Measurements from ENCODE around the gene MRPL37. TPM values are rescaled to one million over a fixed set of nuclear protein-coding genes. Genes with fewer than 3 reads are reported as not detected.

The MRPL37 gene
- total RNA-seq, 1 donor from 2014 or later, result 88.9 TPM

DNA sequence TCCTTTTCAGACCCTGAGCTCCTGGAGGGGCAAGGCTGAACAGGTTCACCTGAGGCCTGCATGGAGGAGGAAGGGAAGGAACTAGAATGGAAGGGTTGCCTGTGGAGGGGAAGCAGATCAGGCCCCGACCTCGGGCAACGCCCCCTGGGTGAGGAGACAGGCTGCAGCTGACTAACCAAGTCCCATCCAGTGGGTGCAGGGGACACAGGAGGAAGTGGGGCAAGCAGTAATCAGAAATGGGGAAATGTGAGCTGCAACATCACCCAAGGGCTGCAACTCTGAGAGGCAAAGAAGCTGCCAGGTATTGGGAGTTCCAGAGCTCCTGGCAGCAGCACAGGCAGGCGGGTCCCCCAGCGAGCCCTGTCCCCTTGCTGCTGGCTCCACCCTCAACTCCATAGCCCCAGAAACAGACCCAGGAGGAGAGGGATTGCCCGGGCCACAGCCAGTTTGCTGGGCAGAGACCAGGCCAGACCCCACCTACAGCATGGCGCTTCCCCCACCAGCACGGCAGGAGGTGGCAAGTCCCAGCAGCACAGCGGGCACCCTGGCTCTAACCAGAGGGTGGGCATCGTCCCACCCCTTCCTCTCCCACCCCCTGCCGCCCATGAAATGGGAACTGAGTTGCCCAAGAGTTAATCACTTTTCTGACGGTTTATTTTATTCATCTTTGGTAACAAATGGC lies 38.5 kb downstream of the MRPL37 start:
- peak; percentile 28 for ATAC-seq
- DNase-seq (ENCODE audit: low spot score), result no peak

DNA sequence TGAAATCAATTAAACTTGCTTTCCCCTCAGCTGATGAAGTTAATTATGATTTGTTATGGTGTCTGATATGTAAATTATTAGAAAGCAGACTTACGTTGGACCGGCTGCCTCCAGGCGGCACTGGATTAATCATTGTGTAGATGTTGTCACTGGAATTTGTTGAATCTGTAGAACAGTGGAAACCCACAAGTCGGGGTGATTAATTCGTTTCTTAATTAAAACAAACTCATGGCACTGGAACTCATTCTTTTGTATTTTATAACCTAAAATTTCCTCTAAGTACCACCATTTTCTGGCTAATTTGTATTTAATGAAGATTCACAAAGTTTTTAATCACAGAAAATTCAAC lies 39.0 kb downstream of the MRPL37 start:
- ATAC-seq, result no peak
- DNase-seq (ENCODE audit: low spot score), result no peak

DNA sequence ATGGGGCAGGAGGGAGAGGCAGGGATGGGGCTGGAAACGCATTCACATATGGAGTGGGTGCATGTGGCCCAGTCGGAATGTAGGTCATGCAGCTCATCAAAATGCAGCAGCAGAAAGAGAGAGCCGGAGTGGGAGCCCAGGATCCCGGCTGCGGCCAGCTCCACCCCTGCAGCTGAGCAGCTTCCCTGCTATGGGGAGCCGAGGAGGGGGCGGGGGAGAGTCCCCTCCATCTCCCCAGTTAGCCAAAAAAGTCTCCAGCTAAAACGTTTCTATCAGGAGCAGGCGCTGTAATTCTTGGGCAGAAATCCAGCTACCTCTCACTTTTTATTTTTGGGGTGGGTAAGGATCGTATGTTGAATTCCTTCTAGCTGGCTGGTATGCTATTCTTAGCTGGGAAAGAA lies 39.7 kb downstream of the MRPL37 start:
- DNase-seq (ENCODE audit: low spot score), result no peak
- no peak for ATAC-seq

DNA sequence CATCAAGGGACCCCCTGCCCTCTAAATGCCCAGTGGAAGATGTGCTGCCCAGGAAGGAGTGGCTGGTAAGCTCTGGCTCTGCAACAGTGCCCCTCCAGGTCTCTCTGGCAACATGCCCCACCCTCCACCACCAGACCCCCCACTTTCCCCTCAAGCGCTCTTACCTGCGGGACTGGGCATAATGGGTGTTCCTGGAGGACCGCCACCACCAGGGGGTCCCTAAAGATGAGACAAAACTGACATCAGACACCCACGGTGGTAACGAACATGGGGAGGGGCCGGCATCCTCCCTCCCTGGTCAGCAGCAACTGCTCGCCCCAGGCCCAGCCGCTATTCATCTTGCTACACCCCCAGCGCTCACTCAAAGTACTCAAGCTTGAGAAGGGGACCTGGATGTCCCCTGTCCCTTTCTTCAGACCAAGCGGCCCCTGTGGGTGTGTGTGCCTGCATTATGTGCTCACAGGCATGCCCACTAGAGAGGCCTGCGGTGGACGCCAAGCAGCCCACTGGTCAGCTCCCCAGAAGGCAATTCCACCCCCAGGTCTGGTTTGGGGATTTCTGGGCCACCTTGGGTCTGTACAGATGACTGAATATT lies 40.9 kb downstream of the MRPL37 start:
- DNase-seq (ENCODE audit: low spot score) (no peak), ATAC-seq (no peak)

DNA sequence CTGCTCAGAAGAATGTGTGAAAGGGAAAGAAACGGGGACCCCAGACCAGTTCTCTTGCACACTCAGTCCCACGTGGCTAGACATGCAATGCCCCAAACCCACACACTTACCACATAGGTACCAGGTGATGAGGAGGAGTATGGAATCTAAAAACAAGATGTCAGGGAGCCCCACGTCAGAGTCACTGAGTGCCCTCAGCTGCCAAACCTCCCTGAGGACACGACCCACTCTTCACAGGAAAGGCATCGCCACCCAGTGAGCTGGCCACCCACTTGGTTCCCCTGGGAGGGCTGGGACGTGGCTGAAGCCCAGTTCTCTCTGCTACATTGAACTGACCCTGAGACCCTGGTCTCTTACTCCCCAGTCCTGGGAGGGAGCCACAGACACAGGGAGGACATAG lies 41.4 kb downstream of the MRPL37 start:
- ATAC-seq (no peak), DNase-seq (ENCODE audit: low spot score) (no peak)

DNA sequence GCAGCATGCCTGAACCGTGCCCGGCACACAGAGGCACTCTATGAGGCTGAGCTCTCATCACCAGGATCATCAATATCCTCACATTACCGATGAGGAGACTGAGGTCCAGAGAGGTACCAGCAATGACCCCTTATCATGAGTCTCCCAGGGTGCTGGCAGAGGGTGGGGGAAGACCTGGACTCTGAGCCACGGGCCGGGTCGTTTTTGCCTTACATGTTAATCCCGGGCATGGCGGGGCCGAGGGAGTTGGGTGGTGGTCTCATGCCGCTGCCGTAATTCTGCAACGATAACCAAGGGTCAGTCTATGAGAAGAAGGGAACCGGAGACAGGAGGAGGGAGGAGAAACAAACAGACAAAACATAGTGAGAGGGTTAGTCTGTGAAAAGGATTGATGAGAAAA lies 43.1 kb downstream of the MRPL37 start:
- ATAC-seq (no peak), DNase-seq (ENCODE audit: low spot score) (no peak)

DNA sequence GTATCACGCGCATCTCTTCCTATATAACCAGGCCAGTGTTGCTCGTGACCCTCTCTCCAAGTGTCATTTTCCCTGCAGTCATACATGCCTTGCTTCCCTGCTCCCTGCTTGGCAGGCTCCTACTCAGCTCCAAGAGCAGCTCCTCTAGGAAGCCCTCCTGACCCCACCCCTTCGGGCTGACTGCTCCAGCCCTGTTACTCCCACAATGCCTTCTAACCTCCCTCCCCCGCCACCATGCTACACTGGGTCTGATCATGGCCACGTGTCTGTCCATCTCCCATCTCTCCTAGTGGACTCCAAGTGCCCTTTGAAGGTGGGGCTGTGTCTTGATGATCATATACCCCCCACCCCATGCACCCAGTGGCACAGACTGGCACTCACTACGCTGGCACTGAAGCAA lies 44.7 kb downstream of the MRPL37 start:
- ATAC-seq, result no peak
- DNase-seq (ENCODE audit: low spot score), result no peak

DNA sequence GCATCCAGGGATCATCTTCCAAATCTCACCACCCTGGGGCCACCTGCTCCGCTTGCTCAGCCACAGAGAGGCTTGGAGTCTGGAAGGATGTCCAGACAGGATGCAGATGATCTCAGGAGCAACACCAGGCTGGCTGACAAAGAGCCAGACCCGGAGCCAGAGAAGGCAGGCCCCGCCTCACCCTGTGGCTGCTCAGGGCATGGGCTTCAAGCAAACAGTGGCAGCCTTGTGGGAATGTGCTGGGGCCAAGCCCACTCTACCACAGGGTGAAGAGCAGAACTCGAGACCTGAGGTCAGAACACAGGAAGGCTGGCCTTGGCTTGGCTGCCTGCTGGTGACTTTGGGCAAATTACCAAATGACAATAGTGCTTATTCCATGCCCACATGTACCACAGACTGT lies 45.5 kb downstream of the MRPL37 start:
- ATAC-seq (peak; percentile 38), DNase-seq (ENCODE audit: low spot score) (no peak)

DNA sequence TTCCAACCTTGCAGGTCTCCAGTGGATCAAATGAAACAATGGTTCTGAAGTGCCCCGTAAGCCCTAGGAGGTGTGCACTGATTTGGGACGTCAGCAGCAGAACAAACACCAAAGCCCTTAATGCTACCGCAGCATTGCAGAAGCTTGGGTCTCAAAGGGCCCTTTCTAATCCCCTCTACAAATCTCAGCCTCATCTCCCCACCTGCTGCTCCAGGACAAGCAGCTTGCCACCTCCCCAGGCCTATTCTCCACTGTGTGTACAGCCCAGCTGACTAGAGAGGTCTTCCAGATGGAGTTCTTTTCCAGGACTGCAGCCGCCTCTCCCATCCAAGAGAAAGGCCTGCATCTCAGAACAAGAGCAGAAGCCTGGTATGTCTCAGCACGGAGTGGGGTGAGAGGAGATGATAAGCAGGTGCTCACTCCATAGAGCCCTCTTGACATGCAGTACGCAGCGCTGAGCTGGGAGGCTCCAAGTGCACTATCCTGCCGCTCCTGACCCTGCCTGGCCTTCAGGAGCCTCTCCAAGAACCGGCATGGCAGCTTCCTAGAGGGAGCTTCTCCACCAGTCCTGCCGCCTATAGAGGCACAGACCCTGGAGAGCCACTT lies 46.3 kb downstream of the MRPL37 start:
- DNase-seq (ENCODE audit: low spot score) (no peak), ATAC-seq (no peak)

DNA sequence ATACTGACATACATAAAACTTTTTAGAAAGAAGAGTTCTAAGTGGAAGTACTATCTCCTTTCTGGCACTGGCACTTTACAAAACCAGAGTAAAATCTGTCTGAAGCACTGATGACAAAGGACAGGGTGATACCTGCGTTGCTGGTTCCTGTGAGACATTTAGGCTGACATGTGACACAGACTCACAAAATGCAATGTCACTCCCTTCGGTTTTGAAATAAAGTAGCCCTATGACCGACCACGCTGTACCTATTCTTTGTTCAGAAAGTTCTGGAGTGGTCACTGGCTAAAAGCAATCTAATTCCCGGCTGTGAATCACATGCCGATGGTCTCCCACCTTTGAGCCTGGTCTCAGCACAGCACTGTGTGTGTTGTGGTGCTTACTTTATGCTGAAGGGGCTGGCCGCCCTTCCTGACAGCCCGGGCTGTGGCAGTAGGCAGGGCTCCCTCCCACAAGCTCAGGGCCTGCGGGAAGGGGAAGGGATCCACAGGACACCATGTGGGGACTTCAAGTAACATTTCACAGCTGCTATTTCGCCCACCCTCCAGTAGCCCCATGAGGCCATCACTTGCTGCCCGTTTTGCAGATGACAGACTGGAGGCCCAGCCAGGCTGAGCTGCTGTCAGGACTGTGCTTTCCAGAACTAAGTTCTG lies 48.0 kb downstream of the MRPL37 start:
- DNase-seq (ENCODE audit: low spot score), result no peak
- no peak for ATAC-seq

DNA sequence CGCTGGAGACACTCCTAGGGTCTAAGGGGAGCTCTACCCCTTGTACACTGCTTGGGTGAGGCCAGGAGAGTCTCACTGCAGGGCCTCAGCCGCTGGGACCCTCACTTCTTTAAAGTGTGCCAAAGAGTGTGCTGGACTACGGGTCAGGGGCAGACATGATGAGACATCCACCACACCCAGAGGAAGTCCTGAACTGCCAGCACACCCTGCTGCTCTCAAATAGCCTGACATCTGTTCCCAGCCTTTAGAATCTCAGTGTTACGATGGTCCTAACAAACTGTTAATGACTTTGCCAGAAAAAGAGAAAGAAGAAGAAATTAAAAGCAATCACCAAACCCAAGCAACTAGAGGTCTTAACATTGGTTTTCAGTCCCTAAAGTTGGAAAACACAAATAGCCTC lies 49.0 kb downstream of the MRPL37 start:
- DNase-seq (ENCODE audit: low spot score) (no peak), ATAC-seq (no peak)

DNA sequence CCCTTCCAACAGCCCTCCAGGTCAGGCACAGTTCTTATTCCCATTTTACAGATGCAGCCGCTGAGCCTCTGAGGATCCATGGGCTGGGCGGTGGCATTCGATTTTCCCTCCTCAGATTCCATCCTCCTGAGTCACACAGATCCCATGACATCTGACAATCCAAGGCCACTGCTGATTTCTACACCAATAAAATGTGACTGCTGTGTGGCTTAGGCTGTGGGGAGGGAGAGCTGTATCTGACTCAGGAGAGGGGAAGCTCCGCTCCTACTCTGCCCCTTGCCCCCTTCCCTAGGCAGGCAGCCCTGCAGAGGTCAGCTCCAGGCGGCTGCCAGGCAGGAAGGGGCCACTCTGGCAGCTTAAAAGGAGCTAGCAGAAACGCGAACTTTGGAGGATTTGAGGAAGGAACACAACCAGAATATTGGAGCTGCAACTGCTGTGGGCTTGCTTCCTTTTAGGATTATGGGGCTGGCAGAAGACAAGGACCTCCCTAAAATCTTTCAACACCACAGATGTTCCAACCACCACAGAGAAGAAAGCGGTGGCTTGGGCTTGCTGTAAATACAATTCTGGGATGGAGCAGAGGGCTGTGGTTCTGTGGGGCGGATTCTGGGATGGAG lies 50.0 kb downstream of the MRPL37 start:
- ATAC-seq, result no peak
- DNase-seq (ENCODE audit: low spot score), result no peak

DNA sequence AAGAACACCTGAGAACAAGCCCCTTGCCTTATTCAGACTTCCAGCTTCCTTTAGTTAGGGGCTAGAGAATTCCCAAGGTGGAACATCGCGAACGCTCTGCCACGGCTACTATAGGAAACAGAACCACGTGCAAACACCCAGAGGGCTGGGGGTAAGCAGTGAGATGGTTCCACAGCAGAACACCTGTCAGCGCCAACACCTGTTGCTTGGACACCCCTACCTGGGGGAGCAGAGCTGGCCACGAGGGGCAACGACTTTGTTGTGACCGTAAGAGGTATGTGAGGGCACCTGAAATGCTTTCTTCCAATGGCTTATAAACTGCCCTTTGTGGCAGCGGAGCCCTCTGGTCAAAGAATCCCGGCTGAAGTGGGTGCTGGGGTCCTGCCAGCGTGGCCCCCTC lies 50.7 kb downstream of the MRPL37 start:
- ATAC-seq (no peak), DNase-seq (ENCODE audit: low spot score) (no peak)

DNA sequence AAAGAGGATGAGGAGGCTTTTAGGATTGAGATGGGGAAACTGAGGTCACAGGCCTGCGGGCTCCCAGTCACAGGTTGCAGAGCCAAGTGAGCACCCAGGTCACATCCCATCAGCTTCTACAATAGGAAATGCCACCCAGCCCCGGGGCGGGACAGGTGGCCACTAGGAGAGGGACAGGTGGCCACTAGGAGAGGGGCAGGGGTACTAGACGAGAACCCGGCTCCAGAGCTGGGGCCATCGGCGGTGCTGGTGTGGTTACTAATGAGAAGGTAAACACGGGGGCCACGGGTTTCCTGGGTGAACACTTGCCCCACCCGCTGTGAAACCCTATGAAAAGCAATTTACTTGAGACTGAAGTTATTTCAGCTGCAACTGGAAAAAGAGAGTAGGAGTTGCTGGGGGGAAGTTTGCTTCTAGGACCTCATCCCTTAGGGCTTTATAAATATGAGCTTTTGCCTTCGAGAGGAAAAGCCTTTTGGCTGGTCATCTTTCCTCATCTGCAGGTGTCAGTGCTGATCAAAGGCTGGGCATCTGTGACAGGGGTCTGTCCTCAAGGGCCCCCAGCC lies 52.5 kb downstream of the MRPL37 start:
- ATAC-seq, result no peak
- DNase-seq (ENCODE audit: low spot score), result no peak

DNA sequence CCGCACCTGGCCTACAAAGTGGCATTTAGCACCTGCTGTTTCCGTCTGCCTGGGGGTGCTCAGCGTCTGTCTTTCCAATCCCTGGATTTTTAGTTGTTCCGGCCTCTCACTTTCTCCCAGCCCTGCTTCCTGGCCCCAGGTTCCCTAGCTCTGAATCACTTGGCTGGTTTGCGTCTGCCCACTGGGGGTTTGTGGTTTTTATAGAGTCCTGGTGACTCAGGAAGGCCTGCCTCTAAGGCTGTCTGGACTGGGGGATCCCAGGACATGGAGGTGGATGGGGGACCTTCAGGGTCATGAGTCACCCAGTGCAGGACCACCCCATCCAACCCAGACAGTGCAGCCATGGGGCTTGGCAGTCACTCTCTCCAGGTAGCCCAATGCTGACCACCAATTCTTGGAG lies 53.5 kb downstream of the MRPL37 start:
- ATAC-seq (no peak), DNase-seq (ENCODE audit: low spot score) (no peak)

DNA sequence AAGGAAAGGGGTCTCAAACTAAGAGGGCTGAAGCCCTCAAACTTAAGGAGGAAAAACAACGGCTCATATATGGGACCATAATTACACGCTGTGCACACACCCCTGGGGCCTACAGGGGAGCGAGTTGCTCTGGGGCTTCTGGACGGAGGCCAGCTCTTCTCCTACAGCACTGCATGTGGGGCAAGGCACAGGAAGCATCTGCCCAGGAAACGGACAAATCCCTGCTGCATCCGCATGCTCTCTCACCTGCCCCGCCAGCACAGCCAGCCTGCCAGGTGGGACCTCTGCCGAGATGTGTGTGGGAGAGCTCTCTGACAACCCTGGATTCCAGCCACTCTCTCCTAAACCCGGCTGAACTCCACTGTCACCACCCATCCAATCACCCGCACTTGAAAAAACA lies 54.1 kb downstream of the MRPL37 start:
- DNase-seq (ENCODE audit: low spot score) (no peak), ATAC-seq (no peak)

DNA sequence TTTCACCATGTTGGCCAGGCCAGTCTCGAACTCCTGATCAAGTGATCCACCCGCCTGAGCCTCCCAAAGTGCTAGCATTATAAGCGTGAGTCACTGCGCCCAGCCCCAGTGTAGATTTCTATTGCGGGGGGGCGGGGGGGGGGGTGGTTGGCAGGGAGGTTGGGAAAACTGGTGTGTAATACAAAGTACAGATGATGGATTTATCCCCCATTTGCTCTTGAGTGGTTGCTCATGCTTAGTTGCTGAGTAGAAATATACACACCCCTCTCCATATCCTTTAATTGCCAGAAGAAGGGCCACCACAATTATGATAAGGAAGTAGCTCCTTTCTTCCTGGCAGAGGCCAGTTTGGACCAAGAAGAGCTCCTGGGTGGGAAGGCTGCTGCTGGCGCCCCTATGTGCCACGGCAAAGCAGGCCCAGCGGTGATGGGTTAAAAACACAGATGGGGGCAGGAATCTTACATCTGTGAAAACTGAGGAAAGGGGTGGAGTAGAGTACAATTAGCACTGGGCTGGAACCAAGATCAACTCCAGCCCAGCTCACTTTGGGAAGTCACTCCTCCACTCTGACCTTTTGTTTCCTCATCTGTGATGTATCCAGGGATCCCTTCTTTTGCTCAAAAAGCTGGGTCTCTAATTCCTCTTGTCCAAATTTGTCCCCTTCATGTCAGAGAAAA lies 55.2 kb downstream of the MRPL37 start:
- DNase-seq (ENCODE audit: low spot score) (no peak), ATAC-seq (no peak)

DNA sequence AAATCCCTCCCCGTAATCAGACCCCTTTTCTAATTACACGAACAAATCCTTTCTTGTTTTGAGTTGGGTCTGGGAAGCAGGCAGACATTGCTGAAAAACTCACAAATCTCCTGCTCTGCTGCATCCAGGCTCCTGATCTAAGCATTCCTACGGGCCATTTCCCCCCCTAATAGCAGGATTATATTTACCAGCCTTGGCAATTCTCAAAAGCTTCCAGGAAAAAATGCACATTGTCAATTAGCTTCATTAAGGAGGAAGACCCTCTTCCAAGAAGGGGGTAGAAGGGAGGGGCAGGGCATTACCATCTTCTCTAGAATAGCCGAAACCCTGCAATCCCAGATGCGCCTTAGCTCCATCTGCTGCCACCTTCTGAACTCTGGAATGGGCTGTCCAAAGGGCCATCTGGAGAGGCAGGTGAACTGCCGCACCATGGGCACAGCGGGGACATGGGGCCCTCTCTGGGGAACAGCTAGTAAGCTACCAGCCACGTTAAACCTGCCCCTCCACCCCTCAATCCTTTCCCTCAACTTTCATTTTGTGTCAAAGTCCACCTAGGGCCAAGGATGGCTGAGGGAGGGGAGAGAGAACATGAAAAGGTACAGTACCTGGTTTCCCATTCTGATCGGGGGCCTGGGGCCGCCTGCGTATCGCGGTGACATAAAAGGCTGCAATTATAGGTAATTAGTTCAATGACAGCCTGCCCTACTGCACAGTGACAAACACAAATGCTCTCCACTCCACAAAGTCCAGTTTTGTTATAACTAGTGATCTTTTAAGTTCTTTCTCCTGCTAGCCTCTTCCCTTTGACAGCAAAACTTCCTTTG lies 56.8 kb downstream of the MRPL37 start:
- ATAC-seq, result no peak
- no peak for DNase-seq (ENCODE audit: low spot score)

DNA sequence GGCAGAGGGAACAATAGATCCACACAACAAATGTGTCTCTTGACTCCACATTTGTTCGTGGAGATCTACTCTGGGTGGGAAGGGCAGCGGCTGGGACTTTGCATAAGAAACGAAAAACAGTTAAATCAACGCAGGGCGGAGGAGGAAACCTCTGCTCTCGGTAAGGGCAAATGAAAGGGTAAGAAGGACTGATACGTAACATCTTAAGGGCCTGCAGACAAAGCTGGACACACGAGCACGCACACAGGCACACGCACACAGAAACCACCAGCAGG lies 57.3 kb downstream of the MRPL37 start:
- no peak for DNase-seq (ENCODE audit: low spot score)
- no peak for ATAC-seq

DNA sequence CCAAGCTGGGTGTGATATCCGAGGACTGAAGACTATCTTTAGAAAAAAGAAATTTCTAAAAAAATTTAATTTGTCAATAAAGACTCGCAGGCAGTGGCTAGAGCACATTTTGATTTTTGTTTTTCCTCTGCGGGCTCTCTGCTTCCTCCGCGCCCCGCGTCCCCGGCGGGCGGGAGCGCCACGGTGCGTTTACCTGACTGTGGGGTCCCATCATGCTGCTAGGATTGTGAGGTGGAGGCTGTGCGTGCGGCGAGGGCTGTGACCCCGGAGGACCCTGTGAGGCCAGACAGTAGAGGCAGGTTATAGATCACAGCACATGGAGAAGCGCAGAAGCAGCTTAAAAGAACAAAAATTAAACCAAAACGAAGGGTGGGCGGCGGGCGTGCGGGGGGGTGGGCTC lies 57.9 kb downstream of the MRPL37 start:
- DNase-seq (ENCODE audit: low spot score), result no peak
- ATAC-seq, result no peak

Measured in left lobe of liver (tissue), 2 donors.